NCI-H2227 (cell line): ENCODE measurements around the gene PDGFA.

ENCODE experiments used
- DNase-seq: peaks from one replicate; lab custom pipeline; 2025; ENCODE audit not compliant: unreplicated experiment; lab: John Stamatoyannopoulos, UW

The PDGFA gene

DNA sequence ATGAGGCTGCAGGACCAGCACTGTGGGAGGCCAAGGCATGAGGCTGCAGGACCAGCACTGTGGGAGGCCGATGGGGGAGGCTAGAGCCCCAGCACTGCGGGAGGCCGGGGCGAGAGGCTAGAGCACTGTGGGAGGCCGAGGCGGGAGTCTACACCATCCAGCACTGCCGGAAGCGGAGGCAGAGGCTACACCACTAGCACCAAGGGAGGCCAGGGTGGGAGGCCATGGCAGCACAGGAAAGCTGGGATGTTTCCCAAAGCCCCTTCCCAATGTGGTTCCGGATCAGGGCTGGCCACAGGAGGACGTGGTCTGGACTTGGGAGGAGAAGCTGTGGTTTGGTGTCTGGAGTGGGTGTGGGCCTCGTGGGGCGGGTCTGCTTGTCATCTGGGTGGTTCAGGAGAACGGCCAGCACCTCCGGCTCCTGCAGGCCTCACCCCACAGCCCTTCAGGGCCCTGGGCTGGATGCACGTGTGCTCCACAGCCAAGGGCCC lies 43.6 kb downstream of the PDGFA start:
- no peak for DNase-seq

DNA sequence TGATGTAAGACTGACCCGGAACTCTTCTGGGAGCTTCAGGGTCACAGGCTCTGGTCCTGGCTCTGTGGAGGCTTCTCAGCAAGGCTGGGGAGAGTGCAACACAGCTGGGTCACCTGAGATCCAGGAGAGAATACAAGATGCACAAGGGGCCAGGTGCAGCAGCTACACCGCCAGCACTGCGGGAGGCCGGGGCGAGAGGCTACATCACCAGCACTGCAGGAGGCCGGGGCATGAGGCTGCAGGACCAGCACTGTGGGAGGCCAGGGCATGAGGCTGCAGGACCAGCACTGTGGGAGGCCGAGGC lies 44.3 kb downstream of the PDGFA start:
- no peak for DNase-seq

DNA sequence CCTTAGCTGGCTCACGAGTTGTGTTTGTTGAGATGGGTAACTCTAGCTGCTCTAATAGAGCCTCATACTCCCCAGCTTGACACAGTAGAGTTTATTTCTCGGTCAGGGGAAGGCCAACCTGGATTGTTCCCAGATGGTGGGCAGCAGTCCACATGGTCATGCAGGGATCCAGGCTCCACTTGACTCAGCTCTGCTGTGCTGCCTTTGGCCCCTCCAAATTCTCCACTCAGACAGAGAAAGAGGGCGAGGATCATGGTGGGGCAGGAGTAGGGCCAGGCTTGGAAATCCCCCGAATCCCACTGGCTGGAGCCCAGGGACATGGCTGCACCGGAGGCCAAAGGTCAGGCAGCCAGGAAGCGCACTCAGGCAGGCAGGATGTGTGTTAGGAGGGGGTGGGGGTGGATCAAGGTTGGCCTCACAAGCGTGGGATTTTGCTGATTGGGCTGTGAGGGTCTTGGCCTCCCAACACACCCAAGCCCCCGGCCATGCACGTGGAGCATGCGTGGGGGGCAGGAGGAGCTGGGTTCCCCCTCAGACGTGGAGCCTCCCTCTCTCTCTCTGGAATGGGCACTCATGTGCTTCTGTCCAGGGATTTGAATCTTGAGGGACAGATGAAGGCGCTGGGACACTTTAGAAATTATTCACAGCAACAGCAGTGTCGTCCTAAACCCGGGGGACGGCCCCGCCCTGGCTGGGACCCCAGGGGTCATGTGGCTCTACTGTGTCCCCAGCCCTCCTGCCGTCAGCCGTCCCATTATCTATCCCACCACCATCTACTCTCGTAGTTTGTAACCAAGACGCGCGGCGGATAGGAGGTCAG lies 44.8 kb downstream of the PDGFA start:
- no peak for DNase-seq

DNA sequence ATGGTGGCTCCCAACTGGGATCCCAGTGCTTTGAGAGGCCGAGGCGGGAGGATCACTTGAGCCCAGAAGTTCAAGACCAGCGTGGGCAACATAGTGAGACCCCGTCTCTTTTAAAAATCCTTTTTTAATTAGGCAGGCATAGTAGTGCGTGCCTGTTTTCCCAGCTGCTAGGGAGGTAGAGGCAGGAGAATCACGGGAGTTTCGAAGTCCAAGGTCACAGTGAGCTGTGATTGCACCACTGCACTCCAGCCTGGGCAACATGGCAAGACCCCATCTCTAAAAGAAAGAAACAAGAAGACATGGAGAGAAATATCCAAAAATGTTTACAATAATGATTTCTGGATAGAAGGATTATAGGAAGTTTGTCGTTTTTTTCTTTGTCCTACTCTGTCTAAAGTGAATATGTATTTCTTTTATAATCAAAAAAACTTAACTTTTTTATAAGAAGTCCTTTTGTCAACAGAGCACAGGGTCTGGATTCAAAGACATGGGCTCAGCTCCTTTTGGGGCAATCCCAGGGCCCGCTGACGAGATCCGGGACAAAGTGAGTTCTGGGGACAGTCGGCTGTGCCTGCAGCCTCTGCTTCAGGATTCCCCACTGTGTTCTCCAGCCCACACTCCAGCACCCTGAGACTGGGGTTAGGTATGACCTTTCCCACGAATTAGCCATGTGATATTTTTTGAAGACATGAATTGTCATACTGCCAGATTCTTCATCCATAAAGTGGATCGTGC lies 45.6 kb downstream of the PDGFA start:
- DNase-seq, result no peak

DNA sequence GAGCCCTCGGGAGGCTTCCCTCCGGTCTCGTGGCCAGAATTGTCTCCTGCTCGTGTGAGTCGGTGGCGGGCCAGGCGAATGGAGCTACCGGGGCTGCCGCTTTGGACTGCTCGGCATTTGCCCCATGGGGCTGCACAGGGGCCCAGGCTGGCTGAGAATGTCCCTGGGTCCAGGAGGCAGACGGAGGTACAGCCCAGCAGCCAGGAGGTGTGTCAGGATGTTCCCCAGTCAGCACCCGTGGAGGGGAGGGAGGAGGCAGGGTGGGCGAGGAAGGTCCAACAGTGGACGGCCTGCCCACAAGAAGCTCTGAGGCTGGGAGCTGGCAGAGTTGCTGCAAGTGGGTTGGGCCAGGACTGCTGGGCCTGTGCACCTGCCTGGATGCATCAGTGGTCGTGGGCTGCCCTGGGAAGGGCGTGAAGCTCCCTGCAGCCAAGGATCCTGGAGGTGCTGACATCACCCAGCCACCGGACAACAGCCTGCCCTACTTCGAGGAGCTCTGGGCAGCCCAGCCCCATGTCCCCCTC lies 46.4 kb downstream of the PDGFA start:
- no peak for DNase-seq

DNA sequence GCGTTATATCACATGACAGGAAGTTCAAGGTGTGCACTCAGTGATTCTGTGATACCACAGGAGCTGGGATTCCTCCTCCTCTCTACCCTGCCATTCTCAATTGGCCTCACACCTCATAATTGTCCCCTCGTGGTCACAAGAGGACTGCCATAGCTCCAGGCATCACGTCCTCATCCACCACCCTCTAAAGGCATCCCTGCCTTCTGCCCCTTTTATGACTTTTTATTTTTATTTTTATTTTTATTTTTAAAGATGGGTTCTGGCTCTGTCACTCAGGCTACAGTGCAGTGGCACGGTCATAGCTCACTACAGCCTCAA lies 47.0 kb downstream of the PDGFA start:
- DNase-seq, result no peak

DNA sequence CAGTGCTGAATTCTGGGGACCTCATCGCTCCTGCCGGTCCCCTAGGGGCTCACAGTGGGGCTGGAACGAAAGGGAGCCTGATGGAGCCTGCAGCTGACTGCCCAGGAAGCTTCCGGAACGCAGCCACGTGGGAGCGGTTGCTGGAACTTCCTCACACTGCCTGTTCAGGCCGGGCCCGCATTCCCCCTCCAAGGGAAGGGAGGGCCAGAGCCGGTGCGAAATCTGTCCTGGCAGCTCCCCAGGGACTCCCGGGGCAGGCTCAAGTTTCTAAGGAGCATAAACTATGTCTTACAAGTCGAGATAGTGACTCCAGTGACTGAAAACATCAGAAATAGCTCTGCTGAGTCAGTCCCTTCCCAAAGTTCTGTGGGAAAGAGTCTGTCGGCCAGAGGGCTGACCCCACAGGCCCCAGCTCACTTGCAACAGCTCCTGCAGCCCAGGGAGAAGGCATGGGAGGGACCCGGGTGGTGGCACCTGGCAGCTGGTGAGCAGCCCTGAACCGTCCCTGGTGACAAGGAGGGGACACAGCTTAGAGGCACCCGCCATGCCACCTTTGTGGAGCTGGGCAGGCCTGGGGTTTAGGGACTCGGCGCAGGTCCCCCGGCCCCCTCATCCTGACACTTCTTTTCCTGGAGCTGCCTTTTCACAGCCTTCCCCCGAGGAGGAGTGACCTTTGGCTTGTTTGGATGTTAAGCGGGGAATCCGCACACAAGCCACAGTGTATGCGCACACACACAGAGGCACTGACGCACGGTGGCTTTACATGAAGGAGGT lies 47.6 kb downstream of the PDGFA start:
- DNase-seq, result no peak

DNA sequence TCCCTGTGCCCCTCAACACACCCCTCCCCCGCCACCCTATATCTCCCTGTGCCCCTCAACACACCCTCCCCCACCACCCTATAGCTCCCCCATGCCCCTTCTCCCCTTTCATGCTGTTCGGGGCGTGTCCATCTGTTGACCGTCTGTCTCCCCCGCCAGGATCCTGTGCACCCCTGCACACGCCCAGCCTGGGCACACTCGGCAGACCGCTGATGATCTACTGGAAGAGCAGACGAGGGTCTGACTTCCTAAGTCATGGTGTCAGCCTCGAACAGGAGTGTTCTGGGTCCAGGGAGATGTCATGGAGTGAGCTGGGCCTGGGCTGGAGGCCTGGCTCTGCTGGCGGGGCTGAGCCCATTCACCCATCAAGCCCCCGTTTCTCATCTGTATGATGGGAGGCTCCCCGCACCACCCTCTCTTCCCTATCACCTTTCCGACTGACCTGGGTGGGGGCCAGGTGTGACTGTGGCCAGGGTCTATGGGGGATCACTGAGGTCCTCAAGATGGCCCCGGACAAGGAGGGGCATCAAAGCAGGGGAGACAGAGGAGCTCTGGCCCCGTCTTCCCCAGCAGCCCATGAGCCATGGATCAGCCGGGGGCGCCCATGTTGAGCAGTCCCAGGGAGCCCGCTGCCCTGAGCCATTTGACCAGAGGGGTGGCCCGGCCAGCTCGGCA lies 48.3 kb downstream of the PDGFA start:
- no peak for DNase-seq

DNA sequence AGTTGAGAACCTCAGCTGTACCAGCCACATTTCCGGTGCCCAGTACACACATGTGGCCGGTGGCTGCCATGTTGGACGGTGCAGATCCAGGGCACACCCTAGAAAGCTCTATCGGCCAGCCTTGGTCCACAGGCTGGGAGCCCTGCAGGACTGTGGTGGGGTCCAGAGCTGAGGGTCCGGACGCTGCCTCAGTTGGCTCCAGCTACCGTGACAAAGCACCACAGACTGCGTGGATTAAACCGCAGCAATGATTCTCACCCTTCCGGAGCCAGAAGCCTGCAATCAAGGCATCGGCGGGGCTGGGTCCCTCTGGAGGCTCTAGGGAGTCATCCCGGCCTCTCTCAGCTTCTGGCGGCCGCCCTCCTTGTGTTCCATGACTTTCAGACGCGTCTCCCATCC lies 50.1 kb downstream of the PDGFA start:
- DNase-seq, result no peak

DNA sequence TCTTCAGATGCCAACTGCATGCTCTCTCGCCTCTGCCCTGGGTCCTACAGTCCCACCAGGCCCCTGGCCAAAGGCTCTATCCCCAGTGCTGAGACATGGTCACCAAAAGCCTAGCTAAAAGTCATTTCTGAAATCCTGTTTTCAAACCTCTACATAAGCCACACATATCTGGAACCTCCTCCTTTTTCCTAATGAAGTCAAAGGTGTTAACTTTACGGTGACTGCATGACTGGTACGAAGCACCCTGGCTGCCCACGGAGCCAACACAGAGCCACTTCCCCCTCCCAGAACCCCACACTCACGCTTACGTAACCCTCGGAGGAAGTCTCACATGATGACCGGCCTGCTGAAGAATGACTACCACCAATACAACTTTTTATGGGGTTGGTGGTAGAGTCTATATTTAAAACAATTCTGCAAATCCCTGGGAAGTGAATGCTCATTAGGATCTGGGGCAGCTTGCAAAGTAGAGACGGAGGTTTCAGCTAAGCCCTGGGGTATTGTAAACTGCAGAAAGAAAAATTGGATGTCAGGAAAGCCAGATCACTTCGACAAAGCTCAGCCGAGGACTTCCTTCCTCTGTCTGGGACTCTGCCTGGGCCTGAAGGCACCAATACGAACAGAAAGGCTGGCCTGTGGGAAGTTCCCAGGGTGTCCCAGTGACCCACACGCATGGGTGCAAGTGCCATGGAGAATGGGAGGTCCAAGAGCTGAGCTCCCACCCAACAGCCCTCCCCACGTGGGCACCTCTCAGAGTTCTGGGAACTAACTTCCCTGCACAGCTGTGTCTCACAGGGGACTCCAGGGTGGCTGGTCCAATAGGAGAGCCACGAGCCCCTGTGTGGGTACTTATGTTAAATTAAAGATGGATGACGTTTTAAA lies 50.7 kb downstream of the PDGFA start:
- DNase-seq, result no peak

DNA sequence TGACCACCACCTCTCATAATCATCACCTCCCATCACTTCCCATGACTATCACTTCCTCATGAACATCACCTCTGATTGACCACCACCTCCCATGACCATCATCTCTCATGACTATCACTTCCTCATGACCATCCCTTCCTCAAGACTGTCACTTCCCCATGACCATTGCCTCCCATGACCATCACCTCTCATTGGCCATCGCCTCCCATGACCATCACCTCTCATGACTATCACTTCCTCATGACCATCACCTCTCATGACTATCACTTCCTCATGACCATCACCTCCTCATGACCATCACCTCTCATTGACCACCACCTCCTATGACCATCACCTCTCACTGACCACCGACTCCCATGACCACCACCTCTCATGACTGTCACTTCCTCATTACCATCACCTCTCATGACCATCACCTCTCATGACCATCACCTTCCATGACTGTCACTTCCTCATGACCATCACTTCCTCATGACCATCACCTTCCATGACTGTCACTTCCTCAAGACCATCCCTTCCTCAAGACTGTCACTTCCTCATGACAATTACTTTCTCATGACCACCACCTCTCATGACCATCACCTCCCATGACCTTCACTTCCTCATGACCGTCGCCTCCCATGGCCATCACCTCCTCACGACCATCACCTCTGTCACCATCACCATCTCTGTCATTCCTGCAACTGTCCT lies 51.6 kb downstream of the PDGFA start:
- no peak for DNase-seq

DNA sequence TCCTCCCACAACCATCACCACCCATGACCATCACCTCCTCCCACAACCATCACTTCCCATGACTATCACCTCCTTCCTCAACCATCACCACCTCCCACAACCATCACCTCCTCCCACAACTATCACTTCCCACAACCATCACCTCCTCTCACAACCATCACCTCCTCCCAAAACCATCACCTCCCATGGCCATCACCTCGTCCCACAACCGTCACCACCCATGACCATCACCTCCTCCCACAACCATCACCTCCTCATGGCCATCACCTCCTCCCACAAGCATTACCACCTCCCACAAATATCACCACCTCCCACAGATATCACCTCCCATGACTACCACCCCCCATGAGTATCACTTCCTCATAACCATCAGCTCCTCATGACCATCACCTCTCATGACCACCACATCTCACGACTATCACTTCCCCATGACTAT lies 52.2 kb downstream of the PDGFA start:
- no peak for DNase-seq

DNA sequence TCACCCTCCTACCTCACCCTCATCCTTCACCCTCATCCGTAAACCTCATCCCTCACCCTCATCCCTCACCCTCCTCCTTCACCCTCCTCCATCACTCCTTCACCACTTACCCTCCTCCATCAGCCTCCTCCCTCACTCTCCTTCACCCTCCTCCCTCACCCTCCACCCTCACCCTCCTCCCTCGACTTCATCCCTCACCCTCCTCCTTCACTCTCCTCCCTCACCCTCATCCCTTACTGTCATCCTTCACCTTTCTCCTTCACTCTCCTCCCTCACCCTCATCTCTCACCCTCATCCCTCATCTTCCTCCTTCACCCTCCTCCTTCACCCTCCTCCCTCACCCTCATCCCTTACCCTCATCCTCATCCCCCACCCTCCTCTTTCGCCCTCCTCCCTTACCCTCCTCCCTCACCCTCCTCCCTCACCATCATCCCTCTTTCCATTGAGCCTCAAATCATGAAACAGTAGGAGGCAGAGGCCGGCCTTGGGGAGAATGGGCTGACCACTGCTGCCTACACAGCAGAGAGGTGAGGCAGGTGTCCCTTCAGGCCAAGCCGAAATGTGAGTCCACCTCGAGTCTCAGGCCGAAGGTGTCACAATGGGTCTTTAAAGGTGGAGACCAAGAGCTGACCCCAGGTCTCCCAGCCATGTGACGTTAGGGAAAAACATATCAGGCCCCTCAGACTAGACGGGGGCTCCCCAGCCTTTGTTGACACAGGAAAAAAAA lies 53.0 kb downstream of the PDGFA start:
- DNase-seq, result no peak

DNA sequence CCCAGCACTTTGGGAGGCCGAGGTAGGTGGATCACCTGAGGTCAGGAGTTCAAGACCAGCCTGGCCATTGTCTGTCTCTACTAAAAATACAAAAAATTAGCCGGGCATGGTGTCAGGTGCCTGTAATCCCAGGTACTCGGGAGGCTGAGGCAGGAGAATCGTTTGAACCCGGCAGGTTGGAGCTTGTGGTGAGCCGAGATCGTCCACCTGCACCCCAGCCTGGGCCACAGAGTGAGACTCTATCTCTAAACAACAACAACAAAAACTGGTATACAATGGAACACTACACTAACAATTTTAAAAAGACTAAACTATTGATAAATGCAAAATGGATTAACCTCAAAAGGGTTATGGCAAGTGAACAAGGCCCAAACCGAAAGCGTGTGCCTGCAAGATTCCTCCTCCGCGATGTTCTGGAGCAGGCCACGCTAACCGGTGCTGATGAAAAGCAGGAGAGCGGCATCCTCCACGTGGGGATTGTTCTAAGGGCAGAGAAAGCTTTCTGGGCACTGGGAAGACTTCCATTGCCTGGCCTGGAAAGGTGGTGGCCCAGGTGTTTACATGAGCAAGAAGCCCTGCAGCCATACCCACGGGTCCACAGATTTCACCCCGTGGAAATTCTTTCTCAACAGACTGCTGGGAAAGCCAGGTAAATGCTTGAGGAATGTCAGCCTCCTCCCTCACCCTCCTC lies 53.8 kb downstream of the PDGFA start:
- no peak for DNase-seq

DNA sequence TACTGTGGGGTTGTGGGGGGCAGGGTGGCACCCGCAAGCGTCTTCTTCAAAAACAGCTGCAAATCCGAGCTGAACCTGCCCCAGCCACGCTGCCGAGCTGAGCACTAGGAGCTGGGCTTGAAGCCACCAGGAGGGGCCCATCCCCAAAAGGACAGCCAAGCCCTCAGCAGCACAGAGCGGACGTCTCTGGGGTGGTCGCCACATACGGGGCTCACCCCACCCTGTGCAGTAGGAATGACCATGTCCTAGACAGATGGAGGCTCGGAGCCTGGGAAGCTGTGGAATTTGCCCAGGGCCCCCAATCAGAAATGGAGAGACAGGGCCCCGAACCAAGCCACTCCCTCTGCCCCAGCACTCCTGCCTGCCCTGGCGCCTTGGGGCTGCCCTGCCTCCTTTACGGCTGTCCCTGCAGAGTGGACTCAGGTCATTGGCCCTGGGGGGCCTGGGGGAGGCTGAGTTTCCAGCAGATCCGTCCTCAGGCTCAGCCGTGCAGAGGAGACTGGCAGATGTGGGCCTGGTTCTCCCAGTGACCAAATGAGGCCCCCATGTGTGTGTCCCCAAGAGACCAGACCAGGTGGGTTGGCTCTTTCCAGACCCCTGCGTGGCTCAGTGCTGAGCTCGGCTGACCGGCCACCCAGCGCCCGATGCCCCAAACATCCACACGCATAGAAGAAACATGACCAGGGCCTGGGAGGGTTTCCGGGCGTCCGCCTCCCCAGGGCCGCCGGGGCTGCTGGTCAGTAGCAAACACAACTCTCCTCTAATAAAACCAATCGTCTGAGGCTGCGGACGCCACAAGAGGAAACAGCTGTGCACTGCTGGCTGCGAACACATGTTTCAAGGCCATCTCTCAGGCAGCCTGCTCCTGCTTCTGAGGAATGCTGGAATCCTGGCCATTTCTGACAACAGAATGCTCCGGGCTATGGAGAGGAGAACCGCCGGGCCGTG lies 54.9 kb downstream of the PDGFA start:
- DNase-seq, result no peak

DNA sequence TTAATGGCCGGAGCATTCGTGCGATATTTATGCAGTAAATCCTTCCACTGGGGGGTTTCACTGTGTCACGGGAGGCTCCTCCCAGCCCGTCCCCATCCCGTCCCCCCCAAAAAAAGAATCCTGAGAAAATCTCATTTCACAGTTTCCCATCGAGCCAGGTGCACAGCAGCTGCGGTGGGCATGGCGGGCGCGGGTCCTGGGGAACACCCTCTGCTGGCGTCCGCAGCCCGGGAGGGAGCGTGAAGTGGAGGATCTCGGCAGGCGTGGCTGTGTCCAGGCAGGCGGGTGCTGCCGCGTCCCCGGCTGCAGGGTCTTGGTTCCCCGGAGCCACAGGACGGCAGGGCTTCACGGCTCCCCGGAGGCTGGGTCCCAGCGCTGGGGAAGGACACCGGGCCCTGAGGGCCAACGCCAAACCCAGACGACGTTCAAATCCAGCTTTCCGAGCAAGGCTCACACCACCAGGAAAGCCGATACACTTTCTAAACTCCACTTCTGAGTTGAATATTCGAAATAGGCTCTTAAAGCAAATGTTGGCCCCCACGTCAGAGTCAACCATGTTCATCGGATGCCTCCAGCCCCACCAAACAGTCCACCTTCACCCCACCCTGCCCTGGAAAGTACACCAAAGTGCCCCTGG lies 55.7 kb downstream of the PDGFA start:
- no peak for DNase-seq

DNA sequence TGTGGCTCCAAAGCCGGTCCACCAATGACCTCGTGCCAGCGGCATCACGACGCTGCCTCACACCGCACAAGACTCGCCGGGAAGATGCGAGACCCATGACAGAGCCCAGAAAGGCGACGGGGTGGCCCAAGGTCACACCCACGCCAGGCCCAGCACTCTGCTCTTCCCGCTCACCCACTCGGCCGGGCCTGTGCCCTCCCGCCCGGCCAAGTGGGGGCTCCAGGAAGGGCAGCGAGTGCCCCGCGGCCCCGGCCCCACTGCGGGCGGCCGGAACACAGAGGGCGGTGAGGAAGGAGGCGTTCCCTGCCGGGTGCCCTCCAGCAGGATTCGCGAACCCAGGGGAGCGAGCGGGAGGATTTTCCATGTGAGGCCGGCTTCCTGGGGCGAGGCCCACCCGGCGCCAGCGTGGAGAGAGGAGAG lies 56.3 kb downstream of the PDGFA start:
- DNase-seq, result no peak
